Suppressor macrophage treated with lipopolysaccharide for 4 hours (primary cell): ENCODE results near the gene SLMAP.

ENCODE experiments used
- DNase-seq: peaks from one replicate; pipeline ENCODE4 v3.0.0-alpha.2; 2020

The SLMAP gene, protein sequence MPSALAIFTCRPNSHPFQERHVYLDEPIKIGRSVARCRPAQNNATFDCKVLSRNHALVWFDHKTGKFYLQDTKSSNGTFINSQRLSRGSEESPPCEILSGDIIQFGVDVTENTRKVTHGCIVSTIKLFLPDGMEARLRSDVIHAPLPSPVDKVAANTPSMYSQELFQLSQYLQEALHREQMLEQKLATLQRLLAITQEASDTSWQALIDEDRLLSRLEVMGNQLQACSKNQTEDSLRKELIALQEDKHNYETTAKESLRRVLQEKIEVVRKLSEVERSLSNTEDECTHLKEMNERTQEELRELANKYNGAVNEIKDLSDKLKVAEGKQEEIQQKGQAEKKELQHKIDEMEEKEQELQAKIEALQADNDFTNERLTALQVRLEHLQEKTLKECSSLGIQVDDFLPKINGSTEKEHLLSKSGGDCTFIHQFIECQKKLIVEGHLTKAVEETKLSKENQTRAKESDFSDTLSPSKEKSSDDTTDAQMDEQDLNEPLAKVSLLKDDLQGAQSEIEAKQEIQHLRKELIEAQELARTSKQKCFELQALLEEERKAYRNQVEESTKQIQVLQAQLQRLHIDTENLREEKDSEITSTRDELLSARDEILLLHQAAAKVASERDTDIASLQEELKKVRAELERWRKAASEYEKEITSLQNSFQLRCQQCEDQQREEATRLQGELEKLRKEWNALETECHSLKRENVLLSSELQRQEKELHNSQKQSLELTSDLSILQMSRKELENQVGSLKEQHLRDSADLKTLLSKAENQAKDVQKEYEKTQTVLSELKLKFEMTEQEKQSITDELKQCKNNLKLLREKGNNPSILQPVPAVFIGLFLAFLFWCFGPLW

DNA sequence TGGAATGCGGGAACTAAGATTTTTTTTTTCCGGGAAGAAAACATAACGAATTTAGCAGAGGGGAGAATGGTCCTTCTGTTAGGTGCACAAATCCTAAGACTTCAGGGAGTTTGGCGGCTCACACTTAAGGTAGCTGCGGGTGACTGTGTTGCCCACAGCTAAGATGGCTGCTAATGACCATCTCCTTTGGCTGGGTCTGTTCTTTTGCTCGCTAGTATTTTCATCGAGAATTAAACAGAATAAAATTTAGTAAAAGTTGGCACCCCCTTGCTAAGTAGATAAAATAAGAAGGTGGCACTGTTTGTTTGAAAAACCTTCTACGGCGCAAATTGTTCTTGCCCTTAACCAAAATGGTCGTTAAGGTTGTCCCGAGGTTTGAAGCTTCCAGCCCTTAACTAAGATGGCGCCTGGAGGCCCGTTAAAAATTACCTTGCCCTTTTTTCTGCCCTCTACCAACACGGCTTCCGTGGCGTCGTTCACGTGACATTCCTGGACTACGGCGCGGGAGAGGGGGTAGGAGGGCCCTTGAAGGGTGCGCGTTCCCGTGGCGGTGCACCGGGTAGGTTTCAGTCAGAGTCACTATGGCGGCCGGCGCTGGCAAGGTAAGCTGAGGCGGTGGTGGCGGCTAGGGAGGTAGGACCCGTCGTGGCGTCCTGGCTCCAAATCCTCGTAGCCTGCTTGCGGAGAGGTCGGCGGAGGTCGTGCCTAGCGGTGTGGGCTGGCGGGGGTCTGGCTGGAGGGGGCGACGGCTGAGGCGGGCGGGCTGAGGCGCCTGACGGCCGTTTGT lies at the start of gene SLMAP:
TSS of gene SLMAP (plus strand) at position 569 of the 787 bp plus-strand sequence. CDS start 1,343 bp downstream, outside the sequence.
- peak; percentile 97 for DNase-seq

DNA sequence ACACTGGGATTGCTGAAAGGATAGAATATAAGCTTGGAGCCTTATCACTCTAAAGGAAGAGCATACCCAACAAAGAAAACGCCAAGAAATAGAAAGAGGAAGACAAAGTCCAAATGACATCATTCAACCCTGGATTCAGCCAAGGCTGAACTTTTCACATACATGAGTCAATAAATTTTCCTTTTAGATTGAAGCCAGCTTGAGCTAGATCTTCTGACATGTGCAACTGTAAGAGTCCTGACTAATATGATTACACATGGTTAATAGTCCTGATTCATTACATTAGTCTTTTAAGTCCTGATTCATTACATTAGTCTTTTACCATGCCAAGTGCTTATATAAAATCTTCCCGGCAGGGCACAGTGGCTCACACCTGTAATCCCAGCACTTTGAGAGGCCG lies 49.6 kb upstream of the SLMAP start:
- peak; percentile 92 for DNase-seq

DNA sequence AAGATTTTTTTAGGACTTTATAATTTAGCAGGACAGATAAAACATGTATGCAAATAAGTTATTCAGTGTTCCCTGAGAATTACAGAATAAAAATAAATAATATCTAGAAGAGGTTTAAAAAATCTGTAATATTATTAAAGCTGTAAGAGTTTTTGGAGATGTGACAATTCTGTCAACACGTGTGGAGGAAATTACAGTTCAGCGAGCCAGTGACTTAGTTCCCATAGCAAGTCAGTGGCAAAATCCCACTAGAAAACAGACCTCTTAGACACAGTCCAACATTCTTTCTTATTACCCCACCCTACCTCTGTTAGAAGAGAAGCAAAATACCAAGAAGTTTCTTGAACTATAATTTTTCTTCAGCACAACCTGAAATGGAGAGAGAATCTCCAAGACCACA lies 47.1 kb upstream of the SLMAP start:
- DNase-seq: no peak

DNA sequence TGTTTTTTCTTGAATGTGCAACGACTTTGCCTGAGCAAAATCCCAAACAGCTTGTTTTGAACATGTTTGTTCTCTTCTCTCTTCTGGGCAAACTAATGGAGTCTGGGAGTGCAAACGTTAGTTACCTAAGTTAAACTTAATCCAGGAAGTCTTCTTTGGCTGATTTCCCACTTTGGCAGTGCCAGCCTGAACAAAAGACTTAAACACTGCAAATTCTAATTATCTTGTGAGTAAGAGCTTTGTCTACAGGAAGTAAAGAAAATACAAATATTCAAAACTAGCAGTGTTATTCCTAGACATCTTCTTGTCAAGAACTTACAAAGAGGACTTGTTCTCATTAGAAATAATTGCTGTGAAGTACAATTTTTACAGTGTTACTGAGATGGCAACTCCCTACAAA lies 46.5 kb upstream of the SLMAP start:
- no peak for DNase-seq

DNA sequence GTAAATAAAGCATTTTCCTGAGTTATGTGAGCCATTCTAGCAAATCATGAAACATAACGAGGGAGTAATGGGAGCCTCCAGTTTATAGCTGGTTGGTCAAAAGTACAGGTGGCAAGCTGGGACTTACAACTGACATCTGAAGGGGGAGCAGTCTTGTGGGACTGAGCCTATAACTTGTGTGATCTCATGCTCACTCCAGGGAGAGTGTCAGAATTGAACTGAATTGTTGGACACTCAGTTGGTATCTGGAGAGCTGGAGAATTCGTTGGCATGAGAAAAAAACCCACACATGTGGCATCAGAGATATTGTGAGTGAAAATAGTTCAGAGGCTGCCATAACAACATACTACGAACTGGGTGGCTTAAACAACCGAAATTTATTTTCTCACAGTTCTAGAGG lies 40.4 kb upstream of the SLMAP start:
- no peak for DNase-seq

DNA sequence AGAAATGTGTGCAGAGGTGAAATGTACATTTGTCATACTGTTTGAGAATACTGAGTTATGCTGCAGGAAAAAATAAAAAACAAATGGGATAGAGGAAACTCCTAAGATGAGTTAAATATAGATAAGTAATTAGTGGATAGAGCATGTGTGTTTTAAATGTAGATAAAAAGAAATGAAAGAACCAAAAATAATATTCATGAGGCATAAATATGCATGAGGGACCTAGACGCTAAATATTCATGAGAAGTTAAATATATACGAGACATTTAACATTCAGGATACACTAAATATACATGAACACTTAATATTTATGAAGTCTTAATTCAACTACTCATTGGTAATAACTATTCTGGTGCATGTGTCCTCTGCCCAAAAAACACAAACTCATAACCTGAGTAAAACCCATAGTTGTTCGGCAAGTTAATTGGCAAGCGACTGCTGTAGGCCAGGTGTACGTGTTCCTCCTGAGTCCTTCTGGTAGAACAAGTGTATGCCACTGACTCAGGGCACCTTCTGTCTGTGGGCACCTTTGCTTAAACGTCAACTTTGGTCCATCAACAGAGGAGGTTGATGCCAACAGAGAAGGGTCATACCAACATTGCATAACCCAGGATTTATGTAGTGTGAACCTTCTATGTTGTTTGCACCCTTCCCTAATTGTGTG lies 38.8 kb upstream of the SLMAP start:
- DNase-seq: no peak

DNA sequence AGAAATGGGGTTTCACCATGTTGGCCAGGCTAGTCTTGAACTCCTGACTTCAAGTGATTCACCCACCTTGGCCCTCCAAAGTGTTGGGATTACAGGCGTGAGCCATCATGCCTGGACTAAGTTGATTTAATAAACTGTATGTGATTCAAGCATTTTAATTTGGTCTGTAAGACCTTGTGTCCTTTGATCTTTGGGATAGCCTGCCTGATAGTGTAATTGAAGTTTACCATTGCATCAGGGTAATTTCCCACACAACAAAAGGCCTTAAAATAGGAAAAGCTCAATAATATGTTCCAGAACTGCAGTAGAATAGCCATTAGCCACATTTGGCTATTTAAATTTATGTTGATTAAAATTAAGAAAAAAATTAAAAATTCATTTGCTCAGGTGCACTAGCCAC lies 38.0 kb upstream of the SLMAP start:
- no peak for DNase-seq

DNA sequence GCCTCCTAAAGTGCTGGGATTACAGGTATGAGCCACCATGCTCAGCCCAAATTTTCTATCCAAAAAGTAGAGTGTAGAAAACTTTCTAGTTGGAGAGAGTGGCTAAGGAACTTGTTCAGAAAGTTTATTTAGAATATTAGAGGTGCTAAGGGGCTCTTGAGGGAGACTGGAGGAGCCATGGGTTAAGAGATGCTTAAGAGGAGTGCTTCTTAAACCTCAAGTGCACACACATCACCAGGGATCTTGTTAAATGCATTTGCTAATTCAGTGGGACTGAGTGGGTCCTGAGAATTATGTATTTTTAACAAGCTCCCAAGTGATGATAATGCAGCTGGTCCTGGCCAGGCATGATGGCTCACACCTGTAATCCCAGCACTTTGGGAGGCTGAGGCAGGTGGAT lies 29.7 kb upstream of the SLMAP start:
- no peak for DNase-seq

DNA sequence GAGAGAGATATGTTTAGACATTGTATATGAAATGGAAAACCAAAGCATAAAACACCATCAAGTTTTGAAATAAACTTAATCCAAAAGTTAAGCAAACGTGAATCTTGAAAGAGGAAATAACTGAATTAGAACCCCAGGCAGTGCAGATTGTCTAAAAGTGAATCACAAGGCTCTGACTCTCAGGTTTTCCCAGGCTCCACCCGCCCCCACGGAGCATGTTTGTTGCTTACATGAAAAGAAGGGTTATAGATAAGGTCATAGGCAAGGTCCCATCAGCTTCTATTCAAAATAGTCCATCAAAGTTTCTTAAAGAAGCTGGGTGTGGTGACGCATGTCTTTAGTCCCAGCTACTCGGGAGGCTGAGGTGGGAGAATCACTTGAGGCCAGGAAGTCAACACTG lies 29.0 kb upstream of the SLMAP start:
- peak; percentile 85 for DNase-seq

DNA sequence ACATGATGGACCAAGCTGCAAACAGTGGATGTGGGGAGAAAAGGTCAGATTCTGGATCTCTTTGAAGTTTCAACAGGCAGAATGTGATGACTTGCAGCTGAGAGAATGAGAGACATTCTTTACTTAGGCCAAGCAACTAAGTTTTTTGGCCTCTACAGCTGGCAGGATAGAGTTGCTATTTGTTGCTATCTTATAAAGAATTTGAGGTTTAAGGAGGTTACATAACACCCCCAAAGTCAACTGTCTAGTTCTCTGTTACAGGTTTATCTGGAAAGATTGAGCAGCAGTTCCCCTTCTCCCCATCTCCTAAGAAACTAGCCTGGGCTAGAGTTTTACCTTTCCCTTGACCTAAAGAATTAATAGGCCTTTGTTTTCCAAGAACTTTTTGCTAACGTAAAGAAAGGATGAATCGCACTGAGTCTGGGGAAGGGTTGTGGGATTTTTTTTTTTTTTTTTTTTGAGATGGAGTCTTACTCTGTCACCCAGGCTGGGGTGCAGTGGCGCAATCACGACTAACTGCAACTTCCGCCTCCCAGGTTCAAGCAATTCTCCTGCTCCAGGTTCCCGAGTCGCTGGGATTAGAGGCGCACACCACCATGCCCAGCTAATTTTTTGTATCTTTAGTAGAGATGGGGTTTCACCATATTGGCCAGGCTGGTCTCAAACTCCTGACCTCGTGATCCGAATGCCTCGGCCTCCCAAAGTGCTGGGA lies 26.6 kb upstream of the SLMAP start:
- peak; percentile 29 for DNase-seq

DNA sequence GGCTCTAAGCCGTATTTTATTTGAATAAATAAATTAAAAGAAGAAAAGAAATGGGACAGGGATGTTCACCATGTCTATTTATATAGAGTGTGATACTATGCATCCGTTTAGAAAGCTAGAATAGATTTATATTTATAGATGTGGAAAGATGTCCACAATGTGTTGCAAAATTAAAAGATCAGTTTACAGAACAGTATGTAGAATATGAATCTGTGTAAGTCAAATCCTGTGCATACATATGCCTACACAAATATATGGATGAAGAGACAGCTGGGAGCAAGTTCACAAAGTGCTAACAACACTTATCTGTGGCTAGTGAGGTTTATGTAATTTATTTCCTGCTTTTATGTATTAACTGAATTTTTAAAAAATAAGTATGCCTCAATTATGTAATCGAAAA lies 25.4 kb upstream of the SLMAP start:
- DNase-seq: no peak

DNA sequence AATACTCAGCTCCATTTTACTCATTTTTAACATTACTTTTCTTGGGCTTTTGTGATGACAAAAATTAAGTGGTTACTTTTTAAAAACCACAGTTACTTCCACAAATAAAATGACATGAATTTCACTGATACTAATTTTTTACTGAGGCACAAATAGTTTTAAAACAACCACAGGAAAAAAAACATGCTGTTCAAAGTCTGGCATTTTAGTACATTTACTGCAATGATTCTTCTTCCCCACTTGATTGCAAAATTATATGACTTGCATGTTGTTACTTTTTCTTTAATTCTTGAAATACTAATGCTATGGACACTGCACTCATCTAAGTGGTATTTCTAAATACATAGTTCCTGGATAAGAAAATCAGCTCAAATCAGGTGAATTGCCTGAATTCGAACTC lies 24.8 kb upstream of the SLMAP start:
- DNase-seq: no peak

DNA sequence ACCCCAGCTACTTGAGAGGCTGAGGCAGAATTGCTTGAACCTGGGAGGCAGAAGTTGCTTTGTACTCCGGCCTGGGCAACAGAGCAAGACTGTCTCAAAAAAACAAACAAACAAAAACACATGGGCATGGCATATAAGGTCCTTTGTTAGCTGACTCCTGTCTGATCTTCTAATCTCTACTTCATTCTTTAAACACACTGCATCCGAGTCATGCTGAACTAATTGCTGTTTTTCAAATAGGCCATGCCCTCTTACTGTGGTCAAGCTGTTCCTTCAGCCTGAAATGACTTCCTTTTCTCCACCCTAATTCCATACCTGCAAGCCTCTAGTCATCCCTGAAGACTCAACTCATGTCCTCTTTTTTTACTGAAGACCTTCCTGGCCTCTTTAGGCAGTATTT lies 22.3 kb upstream of the SLMAP start:
- DNase-seq: no peak

DNA sequence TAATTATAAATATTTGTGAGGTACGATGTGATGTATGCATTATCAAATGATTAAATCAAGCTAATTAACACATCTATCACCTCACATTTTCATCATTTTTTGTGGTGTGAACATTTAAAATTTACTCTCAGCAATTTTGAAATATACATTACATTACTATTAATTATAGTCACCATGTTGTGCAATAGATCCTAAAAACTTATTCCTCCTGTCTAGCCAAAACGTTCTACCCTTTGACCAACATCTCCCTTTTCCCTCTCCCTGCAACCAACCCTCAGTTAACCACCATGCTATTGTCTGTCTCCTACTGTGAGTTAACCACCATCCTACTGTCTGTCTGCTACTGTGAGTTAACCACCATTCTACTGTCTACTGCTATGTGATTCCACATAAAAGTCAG lies 20.7 kb upstream of the SLMAP start:
- DNase-seq: no peak

DNA sequence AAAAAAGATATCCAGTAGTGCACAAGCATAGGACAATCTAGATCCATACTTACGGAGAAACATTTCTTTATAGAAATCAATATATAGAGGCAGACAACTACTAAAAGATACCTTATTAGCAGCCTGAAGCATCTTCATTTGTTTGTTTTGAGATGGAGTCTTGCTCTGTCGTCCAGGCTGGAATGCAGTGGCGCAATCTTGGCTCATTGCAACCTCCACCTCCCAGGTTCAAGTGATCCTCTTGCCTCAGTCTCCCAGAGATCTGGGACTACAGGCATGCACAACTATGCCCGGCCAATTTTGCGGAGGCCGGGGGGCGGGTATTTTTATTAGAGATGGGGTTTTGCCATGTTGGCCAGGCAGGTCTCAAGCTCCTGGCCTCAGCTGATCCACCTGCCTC lies 18.3 kb upstream of the SLMAP start:
- DNase-seq: no peak

DNA sequence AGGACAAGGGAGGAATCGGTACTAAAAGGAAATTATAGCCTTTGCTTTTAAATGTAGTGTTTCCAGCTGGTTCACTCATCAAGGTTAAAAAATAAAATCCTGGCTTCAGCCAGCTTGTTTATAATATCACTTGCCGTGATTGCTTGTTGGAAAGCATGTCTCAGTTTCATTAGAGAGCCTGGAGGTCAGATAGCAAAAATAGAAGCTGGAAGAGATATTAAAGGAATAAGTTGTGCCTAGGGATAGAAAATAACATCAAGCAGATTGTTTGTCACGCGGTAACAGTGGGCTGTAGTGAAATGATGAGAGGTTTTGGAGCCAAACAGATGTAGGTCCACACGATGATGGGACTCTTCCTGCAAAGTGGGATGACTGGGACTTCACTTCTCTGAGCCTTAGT lies 17.7 kb upstream of the SLMAP start:
- DNase-seq: no peak

DNA sequence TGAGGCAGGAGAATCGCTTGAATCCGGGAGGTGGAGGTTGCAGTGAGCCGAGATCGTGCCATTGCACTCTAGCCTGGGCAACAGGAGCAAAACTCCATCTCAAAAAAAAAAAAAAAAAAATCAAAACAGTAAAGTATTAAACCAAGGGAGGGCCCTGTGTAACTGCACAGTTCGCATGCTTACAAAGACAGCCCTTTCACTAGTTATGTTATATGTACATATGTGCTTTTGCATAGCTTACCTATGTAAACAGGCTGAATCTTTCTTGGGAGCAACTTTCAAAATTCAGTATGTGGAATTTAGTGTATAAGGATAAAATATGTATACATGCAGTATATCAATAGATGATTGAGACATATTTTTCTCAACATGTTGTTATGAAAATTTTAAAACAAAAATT lies 16.1 kb upstream of the SLMAP start:
- no peak for DNase-seq

DNA sequence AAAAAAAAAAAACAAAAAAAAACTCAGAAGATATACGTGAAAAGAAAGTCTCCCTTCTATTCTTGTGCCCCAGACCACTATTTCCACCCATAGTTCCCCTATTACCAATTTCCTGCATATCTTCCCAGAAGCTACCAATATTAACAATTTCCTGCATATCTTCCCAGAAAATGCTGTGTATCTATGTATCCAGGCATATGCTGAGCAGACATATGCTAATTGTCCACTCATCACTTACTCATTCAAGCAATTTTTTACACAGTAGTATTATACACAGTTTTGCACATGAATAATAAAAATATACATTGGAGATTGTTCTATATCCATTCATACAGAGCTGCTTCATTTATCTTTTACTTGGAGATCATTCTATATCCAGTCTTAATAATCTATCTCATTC lies 12.6 kb upstream of the SLMAP start:
- DNase-seq: no peak

DNA sequence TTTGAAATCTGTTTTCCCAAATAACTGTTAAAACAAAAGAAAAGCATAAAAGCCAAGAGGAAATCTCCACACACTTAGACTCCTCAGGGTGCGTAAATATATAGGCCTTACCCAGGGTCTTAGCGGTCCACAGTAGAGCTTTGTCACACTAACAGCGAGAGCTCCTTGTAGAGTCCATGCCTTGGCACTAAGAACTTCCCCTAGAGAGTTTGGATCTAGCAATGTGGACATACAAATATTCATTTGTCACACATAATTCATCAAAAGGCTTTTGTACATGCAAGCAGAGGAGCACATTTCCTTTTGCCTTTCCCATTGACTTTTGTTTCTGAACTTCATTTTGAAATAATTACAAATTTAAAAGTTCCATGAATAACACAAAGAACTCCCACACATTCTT lies 11.0 kb upstream of the SLMAP start:
- DNase-seq: no peak

DNA sequence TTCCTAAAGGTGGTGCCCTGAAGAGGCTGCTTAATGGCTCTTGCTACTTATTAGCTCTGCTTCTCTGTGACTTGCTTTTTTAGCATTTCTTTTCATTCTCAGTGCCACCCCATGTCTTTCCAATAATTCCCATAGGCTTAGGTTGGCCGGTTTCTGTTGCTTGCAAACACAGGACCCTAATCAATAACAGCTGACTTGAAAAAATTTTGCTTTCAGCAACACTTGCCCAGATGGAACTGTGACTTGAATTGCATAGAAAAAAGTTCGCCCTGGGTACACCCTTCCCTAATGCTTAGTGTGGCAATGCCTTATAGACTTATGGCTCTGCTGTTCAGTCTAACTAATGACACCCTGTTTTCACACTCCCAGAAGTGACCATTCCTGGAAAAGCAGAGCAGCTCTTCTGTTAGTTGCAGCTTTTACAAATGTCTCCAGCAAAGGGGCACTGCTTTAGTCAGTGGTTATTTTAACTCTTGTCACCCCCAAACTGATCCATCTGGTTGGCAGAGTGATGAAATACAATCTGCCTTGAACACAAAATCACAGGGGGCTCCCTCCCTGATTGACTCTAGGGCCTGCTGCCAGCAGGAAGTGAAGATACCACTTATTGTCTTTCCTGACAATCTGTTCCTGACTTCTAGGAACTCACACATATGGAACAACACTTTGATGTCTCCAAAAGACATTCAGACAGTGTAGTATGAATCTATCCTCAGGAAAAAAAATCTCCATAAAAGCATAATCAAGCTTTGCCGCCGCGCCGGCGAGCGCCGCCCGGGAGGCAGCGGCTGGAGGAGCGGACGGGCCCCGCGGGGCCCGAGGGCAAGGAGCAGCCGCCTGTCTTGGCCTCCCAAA lies 9.7 kb upstream of the SLMAP start:
- no peak for DNase-seq

DNA sequence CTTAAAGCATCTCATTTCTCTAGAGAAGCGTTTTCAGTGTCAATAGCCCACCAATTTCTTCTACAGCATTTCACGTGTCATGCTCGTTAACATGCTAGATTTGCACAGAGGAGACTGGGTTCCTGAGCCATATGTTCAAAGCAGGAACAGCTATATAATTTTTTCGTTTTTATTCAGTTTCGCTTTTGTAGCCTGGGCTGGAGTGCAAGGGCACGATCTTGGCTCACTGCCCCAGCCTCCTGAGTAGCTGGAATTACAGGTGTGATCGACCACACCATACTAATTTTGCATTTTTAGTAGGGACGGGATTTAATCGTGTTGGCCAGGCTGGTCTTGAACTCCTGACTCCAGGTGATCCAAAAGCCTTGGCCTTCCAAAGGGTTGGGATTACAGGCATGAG lies 6.6 kb upstream of the SLMAP start:
- no peak for DNase-seq
